ENCODE measurements around the gene C13orf46. TPM values are rescaled to one million over a fixed set of nuclear protein-coding genes. Genes with fewer than 3 reads are reported as not detected.
A peak's percentile ranks its signal among the peaks of the same experiment; 100 is the strongest.

The C13orf46 gene
- 1 to 10 TPM in 2 of 4 donors, under 1 TPM in 1, not detected in 1; 0.31 to 6.6 (median 5.9) TPM for total RNA-seq

GRCh38 chr13:113973218-113974164, at the start of gene C13orf46:
Gene C13orf46, minus strand, starts transcription at chr13:113974076. Its CDS starts 79 bp downstream, at chr13:113973997.
- H3K9me3 ChIP-seq, result no peaks in the 10 kb centered on the region
- ATAC-seq, result no peak

DNA sequence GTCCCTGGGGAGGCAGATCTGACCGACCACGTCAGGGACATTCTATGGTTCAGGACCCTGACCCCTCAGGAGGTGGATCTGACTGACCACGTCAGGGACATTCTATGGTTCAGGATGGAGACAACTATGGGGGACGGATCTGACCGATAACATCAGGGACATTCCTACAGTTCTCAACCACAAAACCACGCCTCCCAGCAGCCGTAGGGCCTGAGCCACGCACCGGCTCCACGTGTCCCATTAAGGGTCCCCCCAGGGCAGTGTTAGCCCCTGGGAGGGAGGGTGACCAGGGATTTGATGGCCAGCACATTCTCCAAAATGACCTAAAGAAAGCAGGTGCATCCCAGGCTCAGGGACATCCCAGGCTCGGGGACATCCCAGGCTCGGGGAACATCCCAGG, 49.0 kb upstream of the C13orf46 start:
- no peak for ATAC-seq
- H3K36me3 ChIP-seq, result peaks cover 0 to 76% of the 10 kb centered on the region in 2 donors
- H3K27me3 ChIP-seq, result no peaks in the 10 kb centered on the region
- no peak overlapping the region for H3K27ac ChIP-seq
- H3K4me1 ChIP-seq, result peaks cover 0 to 33% (median 26%) of the 10 kb centered on the region in 3 donors
- no peak for TF ChIP-seq CTCF (IDR thresholded peaks at IDR 0.05)
- TF ChIP-seq POLR2A (IDR thresholded peaks at IDR 0.05), result no peak
- no peak for TF ChIP-seq EP300 (IDR thresholded peaks at IDR 0.05)
- no peak for TF ChIP-seq POLR2AphosphoS5 (IDR thresholded peaks at IDR 0.05)
- H3K4me3 ChIP-seq, result no peak overlapping the region
- 100% methylated on average over 6 of the region's 12 CpGs; no CpG with 5 or more reads in 1 of the 2 donors for WGBS, 2 donors (ENCODE audit: low coverage in 1 of 2)
- no peaks in the 10 kb centered on the region for H3K9me3 ChIP-seq

More at GRCh38 chr13:113973218-113974164, at the start of gene C13orf46:
- H3K36me3 ChIP-seq, result peaks cover 0 to 40% of the 10 kb centered on the region in 2 donors
- TF ChIP-seq EP300 (IDR thresholded peaks at IDR 0.05), result no peak
- no peak for TF ChIP-seq POLR2AphosphoS5 (IDR thresholded peaks at IDR 0.05)
- no peak for TF ChIP-seq CTCF (IDR thresholded peaks at IDR 0.05)
- TF ChIP-seq POLR2A (IDR thresholded peaks at IDR 0.05), result no peak
- 80% methylated on average over 5 of the region's 44 CpGs; no CpG with 5 or more reads in 1 of the 2 donors for WGBS, 2 donors (ENCODE audit: low coverage in 1 of 2)
- peaks cover 0 to 40% (median 6%) of the 10 kb centered on the region in 3 donors for H3K4me1 ChIP-seq
- H3K27ac ChIP-seq, result peak within 1 kb of the TSS in 3 of 4 donors; percentile 89 to 96 (median 89)
- no peaks in the 10 kb centered on the region for H3K27me3 ChIP-seq
- no peak within 1 kb of the TSS for H3K4me3 ChIP-seq

GRCh38 chr13:114022309-114022669, 48.4 kb upstream of the C13orf46 start:
- 83 to 92% methylated on average over 2 of the region's 9 CpGs for WGBS, 2 donors (ENCODE audit: low coverage in 1 of 2)

GRCh38 chr13:114021464-114022308, 47.8 kb upstream of the C13orf46 start:
- H3K36me3 ChIP-seq, result peaks cover 0 to 83% of the 10 kb centered on the region in 2 donors
- H3K4me1 ChIP-seq, result peaks cover 0 to 21% (median 19%) of the 10 kb centered on the region in 3 donors
- no peaks in the 10 kb centered on the region for H3K9me3 ChIP-seq
- TF ChIP-seq CTCF (IDR thresholded peaks at IDR 0.05), result no peak
- no peak for TF ChIP-seq EP300 (IDR thresholded peaks at IDR 0.05)
- no peak overlapping the region for H3K4me3 ChIP-seq
- H3K27ac ChIP-seq, result no peak overlapping the region
- H3K27me3 ChIP-seq, result no peaks in the 10 kb centered on the region
- ATAC-seq, result no peak
- WGBS, 2 donors (ENCODE audit: low coverage in 1 of 2), result 83% methylated on average over 9 of the region's 25 CpGs; no CpG with 5 or more reads in 1 of the 2 donors

More at GRCh38 chr13:114022309-114022669, 48.4 kb upstream of the C13orf46 start:
- H3K27ac ChIP-seq, result no peak overlapping the region
- H3K9me3 ChIP-seq, result no peaks in the 10 kb centered on the region
- no peak for TF ChIP-seq CTCF (IDR thresholded peaks at IDR 0.05)
- TF ChIP-seq POLR2AphosphoS5 (IDR thresholded peaks at IDR 0.05), result no peak
- TF ChIP-seq POLR2A (IDR thresholded peaks at IDR 0.05), result no peak
- TF ChIP-seq EP300 (IDR thresholded peaks at IDR 0.05), result no peak
- ATAC-seq, result no peak
- H3K4me1 ChIP-seq, result peaks cover 0 to 27% (median 21%) of the 10 kb centered on the region in 3 donors
- no peaks in the 10 kb centered on the region for H3K27me3 ChIP-seq
- H3K36me3 ChIP-seq, result peaks cover 0 to 82% of the 10 kb centered on the region in 2 donors
- no peak overlapping the region for H3K4me3 ChIP-seq

Measured in gastroesophageal sphincter (tissue), 4 donors.